ENCODE measurements around the gene LRTM2.

GRCh38 chr12:1797991-1798640, 22.2 kb upstream of the LRTM2 start:
- TF ChIP-seq, protein P1, sequence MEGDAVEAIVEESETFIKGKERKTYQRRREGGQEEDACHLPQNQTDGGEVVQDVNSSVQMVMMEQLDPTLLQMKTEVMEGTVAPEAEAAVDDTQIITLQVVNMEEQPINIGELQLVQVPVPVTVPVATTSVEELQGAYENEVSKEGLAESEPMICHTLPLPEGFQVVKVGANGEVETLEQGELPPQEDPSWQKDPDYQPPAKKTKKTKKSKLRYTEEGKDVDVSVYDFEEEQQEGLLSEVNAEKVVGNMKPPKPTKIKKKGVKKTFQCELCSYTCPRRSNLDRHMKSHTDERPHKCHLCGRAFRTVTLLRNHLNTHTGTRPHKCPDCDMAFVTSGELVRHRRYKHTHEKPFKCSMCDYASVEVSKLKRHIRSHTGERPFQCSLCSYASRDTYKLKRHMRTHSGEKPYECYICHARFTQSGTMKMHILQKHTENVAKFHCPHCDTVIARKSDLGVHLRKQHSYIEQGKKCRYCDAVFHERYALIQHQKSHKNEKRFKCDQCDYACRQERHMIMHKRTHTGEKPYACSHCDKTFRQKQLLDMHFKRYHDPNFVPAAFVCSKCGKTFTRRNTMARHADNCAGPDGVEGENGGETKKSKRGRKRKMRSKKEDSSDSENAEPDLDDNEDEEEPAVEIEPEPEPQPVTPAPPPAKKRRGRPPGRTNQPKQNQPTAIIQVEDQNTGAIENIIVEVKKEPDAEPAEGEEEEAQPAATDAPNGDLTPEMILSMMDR (IDR thresholded peaks at IDR 0.05): no peak
- no peak for TF ChIP-seq POLR2AphosphoS5 (IDR thresholded peaks at IDR 0.05)
- TF ChIP-seq POLR2A (IDR thresholded peaks at IDR 0.05): no peak

Measured in sigmoid colon (tissue), 4 donors.